Caco-2 (cell line): Measurements from ENCODE around the gene DHFR2. TPM values are rescaled to one million over a fixed set of nuclear protein-coding genes. Genes with fewer than 3 reads are reported as not detected.

Experiments
- BruUV-seq: library from RNA; stranded (reverse); fragments of 400-500 nt; replicated peaks from 2 replicates; lab custom pipeline; 2021; lab: Mats Ljungman, UMichigan
- CTCF ChIA-PET: fragments of 300-600 bp; sonication (Branson Sonifier 250); formaldehyde crosslinking; loops from one replicate; lab custom pipeline; 2022; ENCODE audit warnings: antibody characterized with exemption; lab: Charles Lee
- POLR2A ChIA-PET: fragments of 300-600 bp; sonication (Branson Sonifier 250); formaldehyde crosslinking; loops from one replicate; lab custom pipeline; 2022; ENCODE audit warnings: antibody characterized with exemption; lab: Charles Lee
- DNase-seq, 2 experiments: peaks; one replicate each; pipeline versions ENCODE4 v3.0.0 to v3.0.0-alpha.2; 2020 to 2022
- H3K27me3 ChIP-seq: replicated peaks from 2 replicates; pipeline ENCODE4 v1.6.0; 2011; ENCODE audit warnings: low read length; ENCODE audit not compliant: control insufficient read depth, insufficient read depth
- H3K36me3 ChIP-seq: 2 replicates; pipeline ENCODE4 v1.5.1; 2011; ENCODE audit warnings: low read length; ENCODE audit not compliant: control insufficient read depth, insufficient read depth
- H3K4me1 ChIP-seq: fragments of 250-450 bp; sonication (Bioruptor Pico); 2 replicates; pipeline ENCODE4 v1.5.1; 2020; ENCODE audit warnings: mild to moderate bottlenecking
- H3K4me3 ChIP-seq: 2 replicates; pipeline ENCODE4 v1.5.1; 2011; ENCODE audit warnings: low read depth, mild to moderate bottlenecking, control low read depth, low read length
- H3K9me3 ChIP-seq: fragments of 250-450 bp; sonication (Bioruptor Pico); 2 replicates; pipeline ENCODE4 v1.5.1; 2020; ENCODE audit warnings: mild to moderate bottlenecking, moderate library complexity
- H3K27ac Mint-ChIP-seq: one replicate; pipeline ENCODE4 v1.8.0; 2022; ENCODE audit warnings: mixed read lengths; ENCODE audit not compliant: unreplicated experiment
- H3K27me3 Mint-ChIP-seq: one replicate; pipeline ENCODE4 v1.8.0; 2022; ENCODE audit warnings: mixed read lengths; ENCODE audit not compliant: insufficient read depth, unreplicated experiment
- H3K36me3 Mint-ChIP-seq: one replicate; pipeline ENCODE4 v1.8.0; 2022; ENCODE audit warnings: mild to moderate bottlenecking, mixed read lengths; ENCODE audit not compliant: insufficient read depth, unreplicated experiment
- H3K4me1 Mint-ChIP-seq: one replicate; pipeline ENCODE4 v1.8.0; 2022; ENCODE audit warnings: low read depth, mixed read lengths; ENCODE audit not compliant: unreplicated experiment
- H3K4me3 Mint-ChIP-seq: one replicate; pipeline ENCODE4 v1.8.0; 2022; ENCODE audit warnings: mild to moderate bottlenecking, moderate library complexity, mixed read lengths; ENCODE audit not compliant: unreplicated experiment
- H3K9me3 Mint-ChIP-seq: one replicate; pipeline ENCODE4 v1.8.0; 2022; ENCODE audit warnings: mixed read lengths; ENCODE audit not compliant: unreplicated experiment
- intact Hi-C: fragments of 100-400 bp; cut with micrococcal nuclease; formaldehyde crosslinking; loops from one replicate; pipeline ENCODE4 v1.10.0; 2022; ENCODE audit not compliant: unreplicated experiment
- total RNA-seq: library from RNA; stranded (reverse); gene quantifications from 2 replicates; pipeline ENCODE4 v1.2.3, GENCODE V29; 2022
- TF ChIP-seq, protein P1 (sequence below), 2 experiments: fragments of 200-600 bp in 1 of 2; IDR thresholded peaks; 1 replicate in 1 of 2; 2 replicates in 1 of 2; pipeline versions ENCODE4 v1.5.1 to v1.8.0; 2011 to 2022; ENCODE audit warnings: antibody characterized with exemption in 1 of 2, control low read depth in 1 of 2, inconsistent platforms in 1 of 2, low read depth in 1 of 2, low read length in 1 of 2, mild to moderate bottlenecking in 1 of 2, moderate library complexity in 1 of 2; ENCODE audit not compliant: insufficient read depth in 1 of 2, severe bottlenecking in 1 of 2, unreplicated experiment in 1 of 2

The DHFR2 gene
- total RNA-seq, 1 experiment from 2014 or later = 3.3 TPM

DNA sequence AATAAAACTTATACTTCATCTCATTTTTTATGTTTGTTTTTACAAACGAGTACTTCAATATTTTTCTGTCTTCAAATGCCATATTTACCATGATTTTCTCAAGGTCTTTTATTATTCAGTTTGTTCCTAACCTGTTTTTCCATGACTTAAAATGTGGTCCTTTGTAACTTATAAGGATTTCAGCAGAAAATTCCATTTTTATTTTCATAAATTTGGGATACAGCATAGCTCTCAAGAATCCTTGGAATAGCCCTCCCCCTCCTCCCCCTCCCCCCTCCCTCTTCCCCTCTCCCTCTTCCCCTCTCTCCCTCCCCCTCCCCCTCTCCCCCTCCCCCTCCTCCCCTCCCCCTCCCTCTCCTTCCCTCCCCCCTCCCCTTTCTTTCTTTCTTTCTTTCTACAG, 19.4 kb downstream of the DHFR2 start:
- ChIA-PET CTCF (no interaction called here), POLR2A (no interaction called here)
- Mint-ChIP-seq H3K27ac (peak overlapping the region; percentile 69), H3K9me3 (no peaks in the 10 kb centered on the region), H3K36me3 (peaks cover 32% of the 10 kb centered on the region), H3K4me1 (no peaks in the 10 kb centered on the region), H3K27me3 (no peaks in the 10 kb centered on the region), H3K4me3 (peak overlapping the region; percentile 42)
- no peak for DNase-seq
- no peaks in the 10 kb centered on the region for H3K4me1 ChIP-seq
- no peak overlapping the region for H3K4me3 ChIP-seq
- TF ChIP-seq, protein P1, sequence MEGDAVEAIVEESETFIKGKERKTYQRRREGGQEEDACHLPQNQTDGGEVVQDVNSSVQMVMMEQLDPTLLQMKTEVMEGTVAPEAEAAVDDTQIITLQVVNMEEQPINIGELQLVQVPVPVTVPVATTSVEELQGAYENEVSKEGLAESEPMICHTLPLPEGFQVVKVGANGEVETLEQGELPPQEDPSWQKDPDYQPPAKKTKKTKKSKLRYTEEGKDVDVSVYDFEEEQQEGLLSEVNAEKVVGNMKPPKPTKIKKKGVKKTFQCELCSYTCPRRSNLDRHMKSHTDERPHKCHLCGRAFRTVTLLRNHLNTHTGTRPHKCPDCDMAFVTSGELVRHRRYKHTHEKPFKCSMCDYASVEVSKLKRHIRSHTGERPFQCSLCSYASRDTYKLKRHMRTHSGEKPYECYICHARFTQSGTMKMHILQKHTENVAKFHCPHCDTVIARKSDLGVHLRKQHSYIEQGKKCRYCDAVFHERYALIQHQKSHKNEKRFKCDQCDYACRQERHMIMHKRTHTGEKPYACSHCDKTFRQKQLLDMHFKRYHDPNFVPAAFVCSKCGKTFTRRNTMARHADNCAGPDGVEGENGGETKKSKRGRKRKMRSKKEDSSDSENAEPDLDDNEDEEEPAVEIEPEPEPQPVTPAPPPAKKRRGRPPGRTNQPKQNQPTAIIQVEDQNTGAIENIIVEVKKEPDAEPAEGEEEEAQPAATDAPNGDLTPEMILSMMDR (IDR thresholded peaks at IDR 0.05; ENCODE audit: insufficient read depth in 1 of 2, low read depth in 1 of 2, low read length in 1 of 2, severe bottlenecking in 1 of 2, unreplicated experiment in 1 of 2) = no peak
- intact Hi-C loops = no loop called here
- no peaks in the 10 kb centered on the region; the same call in 1 of the 2 replicates for H3K9me3 ChIP-seq
- no TSS peak for BruUV-seq
- no peaks in the 10 kb centered on the region for H3K36me3 ChIP-seq
- H3K27me3 ChIP-seq = no peaks in the 10 kb centered on the region

DNA sequence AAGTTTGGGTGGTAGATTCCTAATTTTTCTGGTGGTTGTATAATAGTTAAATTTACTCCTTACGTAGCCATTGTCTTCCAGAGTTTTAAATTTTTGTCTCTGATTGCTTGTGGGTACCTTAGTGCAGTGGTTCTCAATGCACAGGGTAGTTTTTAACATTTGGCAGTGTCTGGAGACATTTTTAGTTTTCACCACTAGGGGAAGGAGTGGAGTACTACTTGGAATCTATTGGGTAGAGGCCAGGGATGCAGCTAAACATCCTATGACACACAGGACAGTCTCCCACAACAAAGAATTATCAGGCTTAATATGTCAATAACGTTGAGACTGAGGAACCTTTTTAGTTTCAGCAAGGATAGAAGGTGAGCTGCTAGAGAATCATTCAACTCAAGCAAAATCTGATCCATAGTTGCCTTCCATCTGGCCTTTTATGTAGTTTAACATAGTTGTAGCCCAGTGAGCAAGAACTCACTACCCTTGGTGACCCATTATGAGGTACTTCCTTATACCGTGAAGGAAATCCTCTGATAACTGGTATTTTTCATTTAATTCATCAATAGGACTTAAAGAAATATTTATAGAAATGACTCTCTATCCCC, 25.7 kb downstream of the DHFR2 start:
- no peak overlapping the region for H3K27ac Mint-ChIP-seq
- ChIA-PET CTCF (no interaction called here), POLR2A (no interaction called here)
- Histone ChIP-seq H3K27me3 (no peaks in the 10 kb centered on the region), H3K9me3 (no peaks in the 10 kb centered on the region), H3K36me3 (no peaks in the 10 kb centered on the region), H3K4me1 (no peaks in the 10 kb centered on the region), H3K4me3 (no peak overlapping the region)
- no peaks in the 10 kb centered on the region for H3K4me1 Mint-ChIP-seq
- no peak overlapping the region for H3K4me3 Mint-ChIP-seq
- BruUV-seq = no TSS peak
- H3K27me3 Mint-ChIP-seq = no peaks in the 10 kb centered on the region
- TF ChIP-seq, protein P1 (IDR thresholded peaks at IDR 0.05; ENCODE audit: insufficient read depth in 1 of 2, low read depth in 1 of 2, low read length in 1 of 2, severe bottlenecking in 1 of 2, unreplicated experiment in 1 of 2) = peak; percentile 31 to 58
- peak in 1 of 2 experiments; percentile 34 for DNase-seq
- no peaks in the 10 kb centered on the region for H3K9me3 Mint-ChIP-seq
- no peaks in the 10 kb centered on the region for H3K36me3 Mint-ChIP-seq
- intact Hi-C loops = no loop called here

DNA sequence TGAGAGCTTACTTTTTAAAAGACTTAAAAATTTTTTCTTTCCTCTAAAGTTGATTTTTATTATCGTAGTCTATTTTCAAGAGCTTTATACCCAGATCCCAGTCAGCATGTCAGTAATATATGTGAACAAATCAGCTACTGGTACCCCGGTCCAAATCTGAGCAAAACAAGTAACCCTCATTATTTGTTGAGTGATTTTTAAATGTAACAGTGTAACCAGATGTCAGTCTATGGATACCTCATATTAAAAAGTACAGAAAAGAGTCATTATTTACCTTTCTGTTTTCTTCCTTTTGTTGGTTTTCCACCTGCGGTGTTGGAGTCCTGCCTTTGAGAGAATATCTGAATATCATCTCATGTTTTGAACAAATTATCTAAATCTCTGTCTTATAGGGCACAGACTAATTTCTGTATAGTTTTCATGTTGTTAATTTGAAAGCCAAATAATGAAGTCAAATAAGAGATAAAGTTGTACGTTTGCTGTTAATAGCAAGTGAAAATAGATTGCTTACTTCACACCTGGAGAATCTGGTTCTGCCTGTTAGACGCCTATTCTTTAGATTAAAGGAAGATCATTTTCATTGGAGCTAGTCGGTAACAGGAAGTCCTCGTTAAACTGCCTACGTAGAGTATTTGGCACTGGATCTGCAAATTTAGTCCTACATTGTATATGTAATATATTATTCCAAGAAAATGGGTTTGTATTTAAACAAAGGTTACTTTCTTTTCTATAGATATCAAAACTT, 34.5 kb downstream of the DHFR2 start, which contains the start of gene STX19:
Gene STX19 (minus strand): TSS at position 505 of the 745 bp plus-strand sequence. CDS start 13,328 bp downstream, outside the sequence.
- Histone ChIP-seq H3K27me3 (no peaks in the 10 kb centered on the region), H3K4me3 (no peak within 1 kb of the TSS), H3K4me1 (peaks cover 4% of the 10 kb centered on the region; the same call in 1 of the 2 replicates), H3K9me3 (no peaks in the 10 kb centered on the region), H3K36me3 (no peaks in the 10 kb centered on the region)
- H3K4me3 Mint-ChIP-seq = no peak within 1 kb of the TSS
- intact Hi-C loops = no loop called here
- no peaks in the 10 kb centered on the region for H3K27me3 Mint-ChIP-seq
- no peaks in the 10 kb centered on the region for H3K4me1 Mint-ChIP-seq
- POLR2A ChIA-PET = no interaction called here
- CTCF ChIA-PET = no interaction called here
- no TSS peak for BruUV-seq
- no peaks in the 10 kb centered on the region for H3K36me3 Mint-ChIP-seq
- peak in 1 of 2 experiments; percentile 2 for DNase-seq
- no peaks in the 10 kb centered on the region for H3K9me3 Mint-ChIP-seq
- TF ChIP-seq, protein P1 (IDR thresholded peaks at IDR 0.05; ENCODE audit: insufficient read depth in 1 of 2, low read depth in 1 of 2, low read length in 1 of 2, severe bottlenecking in 1 of 2, unreplicated experiment in 1 of 2) = no peak
- H3K27ac Mint-ChIP-seq = no peak within 1 kb of the TSS
